GM18909 (cell line): ENCODE measurements around the gene FARS2.
"Not testable (repeated sequence)": the region's sequence is repeated elsewhere in the genome, so short reads cannot be mapped to it uniquely, and the experiment has no call there.

Experiments
- ATAC-seq: cut with Tn5 transposase; IDR thresholded peaks from one replicate; pipeline ENCODE4 v1.9.1; 2021; ENCODE audit warnings: mild to moderate bottlenecking; ENCODE audit not compliant: unreplicated experiment, poor library complexity

FARS2 gene

GRCh38 chr6:5671601-5672559, 410.6 kb downstream of the FARS2 start:
- no peak for ATAC-seq

DNA sequence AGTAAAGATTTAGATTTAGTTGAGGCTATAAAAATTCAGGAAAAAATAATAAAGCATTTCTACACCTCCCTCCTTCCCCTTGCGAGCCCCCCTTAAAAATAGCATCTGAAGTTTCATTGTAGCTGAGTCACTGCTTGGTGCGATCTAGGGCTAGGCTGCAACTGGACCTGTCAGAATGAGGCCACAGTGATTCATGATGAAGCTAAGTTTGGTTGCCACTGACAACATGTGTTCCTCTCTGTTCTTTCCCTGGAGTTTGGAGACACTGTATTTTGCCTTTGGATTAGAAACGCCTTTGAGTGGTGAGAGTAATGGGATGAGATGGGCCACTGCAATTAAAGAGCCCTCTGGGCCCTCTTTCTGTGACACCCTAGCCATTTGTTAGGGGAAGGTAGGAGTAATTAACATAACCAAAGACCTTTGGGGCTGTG, 411.3 kb downstream of the FARS2 start:
- ATAC-seq, result no peak

DNA sequence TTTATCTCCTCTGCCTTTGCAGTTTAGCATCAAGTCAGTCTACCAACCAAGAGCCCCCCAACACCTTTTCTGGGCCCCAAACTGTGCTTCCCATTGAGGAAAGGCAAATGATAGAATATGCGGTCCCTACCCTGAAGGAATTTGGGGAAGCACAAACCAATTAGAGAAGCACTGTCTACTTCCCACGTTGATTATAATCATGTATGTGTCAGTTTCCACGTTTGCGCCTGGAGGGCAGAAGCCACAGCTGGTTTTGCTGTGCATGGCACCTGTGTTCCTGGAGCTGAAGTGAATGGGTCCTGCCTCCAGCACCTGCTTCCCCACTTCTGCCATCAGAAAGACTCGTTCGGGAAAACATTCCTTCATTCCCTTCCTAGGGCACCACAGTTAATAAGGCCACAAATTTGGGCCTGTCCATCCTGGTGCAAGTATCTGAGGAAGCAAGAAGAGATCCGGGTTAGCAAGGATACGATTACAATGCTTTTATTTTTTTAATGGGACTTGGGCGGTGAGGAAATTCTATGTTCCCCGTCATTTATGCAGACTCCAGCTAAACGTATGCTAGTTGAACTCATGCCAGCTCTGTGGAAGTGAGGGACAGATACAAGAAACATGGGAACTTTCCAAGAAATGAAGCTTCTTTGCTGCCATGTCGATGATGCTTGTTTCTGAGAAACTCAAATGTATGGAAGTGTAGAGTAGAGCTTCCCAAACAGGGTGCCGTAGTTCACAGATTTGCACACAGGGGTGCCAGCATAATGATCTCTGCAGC, 411.9 kb downstream of the FARS2 start:
- no peak for ATAC-seq

GRCh38 chr6:5674141-5674540, 412.8 kb downstream of the FARS2 start:
- no peak for ATAC-seq

- ATAC-seq, result no peak
Observed at GRCh38 chr6:5674721-5675120, 413.4 kb downstream of the FARS2 start.

DNA sequence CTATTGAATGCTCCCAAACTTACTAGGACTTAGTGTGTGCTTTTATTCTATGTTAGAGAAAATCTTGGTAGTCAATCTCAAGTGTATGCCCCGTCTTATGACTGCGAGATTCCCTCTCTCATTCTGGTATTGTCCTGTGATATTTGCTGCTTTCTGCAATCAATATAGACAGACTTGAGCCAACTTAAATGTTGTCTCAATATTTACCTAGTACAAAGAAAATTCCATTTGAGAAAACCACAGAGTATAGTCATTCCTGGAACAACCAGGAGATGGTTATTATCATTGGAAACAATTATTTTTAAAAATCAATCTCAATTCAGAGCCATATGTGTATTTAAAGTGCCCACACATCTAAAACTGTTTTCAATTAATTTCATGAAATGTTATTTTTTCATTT, 415.4 kb downstream of the FARS2 start:
- ATAC-seq, result no peak

DNA sequence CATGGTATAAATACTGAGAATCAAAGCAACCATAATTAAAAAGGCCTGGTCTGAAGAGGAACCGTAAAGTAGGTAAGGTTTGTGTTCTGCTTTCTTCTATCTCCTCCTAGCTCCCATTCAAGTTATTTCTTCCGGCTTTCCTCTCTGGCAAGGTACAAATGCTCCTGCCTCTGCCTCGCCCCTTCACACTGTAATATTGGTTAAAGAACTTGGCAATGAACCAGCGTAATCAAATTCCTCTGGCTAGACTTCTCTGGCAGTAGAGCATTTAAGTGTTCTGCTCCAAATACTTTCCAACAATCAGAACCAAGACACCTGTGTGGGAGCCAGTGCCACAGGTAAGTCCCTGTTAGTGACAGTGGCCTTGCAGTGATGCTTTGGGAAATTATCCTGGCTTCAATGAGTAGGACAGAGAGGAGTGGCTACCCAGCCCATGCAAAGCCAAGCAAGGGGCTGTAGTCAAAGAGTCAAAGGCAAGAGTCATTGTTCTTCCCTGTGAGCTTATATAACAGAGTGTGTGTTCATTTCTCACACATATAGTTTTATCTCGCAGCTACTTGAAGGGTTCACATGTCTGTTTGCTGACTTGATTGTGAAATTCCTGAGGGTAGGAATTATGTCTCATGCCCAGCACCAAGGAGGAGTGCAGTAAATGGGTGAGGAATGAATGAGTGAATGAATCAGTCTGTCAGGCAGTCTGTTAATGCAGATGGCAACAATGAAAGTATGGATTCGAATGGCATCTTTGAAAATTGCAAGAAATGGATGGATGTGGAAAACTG, 416.1 kb downstream of the FARS2 start:
- ATAC-seq, result no peak

DNA sequence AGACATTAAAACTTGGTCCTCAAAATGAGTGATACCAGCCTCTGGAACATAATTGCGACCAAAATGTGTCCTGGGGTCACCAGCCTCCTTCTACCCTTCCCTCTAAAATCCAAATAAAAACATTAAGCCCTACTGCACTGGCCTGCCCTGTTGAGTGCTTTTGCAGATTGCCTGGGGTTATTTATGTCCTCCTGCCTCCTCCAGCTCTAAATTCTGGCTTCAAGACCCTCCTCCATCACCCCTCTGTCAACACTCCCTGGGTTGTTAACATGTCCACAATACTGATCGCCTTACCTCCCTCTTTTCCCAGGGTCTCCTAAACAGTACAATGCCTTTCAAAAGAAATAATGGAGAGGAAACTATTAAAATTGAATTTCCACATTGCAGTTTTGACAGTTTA, 418.0 kb downstream of the FARS2 start:
- ATAC-seq, result no peak

GRCh38 chr6:5679691-5680090, 418.4 kb downstream of the FARS2 start:
- ATAC-seq, result peak; percentile 26

- ATAC-seq, result peak; percentile 57
Observed at GRCh38 chr6:5680095-5680494, 418.8 kb downstream of the FARS2 start.

GRCh38 chr6:5681480-5681879, 420.2 kb downstream of the FARS2 start:
- no peak for ATAC-seq

GRCh38 chr6:5682530-5682929, 421.2 kb downstream of the FARS2 start:
- ATAC-seq, result no peak

DNA sequence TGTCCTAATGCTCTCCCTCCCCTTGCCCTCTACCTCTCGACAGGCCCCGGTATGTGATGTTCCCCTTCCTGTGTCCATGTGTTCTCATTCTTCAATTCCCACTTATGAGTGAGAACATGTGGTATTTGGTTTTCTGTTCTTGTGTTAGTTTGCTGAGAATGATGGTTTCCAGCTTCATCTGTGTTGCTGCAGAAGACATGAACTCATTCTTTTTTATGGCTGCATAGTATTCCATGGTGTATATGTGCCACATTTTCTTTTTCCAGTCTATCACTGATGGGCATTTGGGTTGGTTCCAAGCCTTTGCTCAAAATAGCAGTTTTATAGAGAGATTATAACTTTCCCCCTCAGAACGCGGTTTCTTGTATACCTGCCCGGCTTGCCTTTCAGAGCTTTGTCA, 422.4 kb downstream of the FARS2 start:
- not testable (repeated sequence) for ATAC-seq

DNA sequence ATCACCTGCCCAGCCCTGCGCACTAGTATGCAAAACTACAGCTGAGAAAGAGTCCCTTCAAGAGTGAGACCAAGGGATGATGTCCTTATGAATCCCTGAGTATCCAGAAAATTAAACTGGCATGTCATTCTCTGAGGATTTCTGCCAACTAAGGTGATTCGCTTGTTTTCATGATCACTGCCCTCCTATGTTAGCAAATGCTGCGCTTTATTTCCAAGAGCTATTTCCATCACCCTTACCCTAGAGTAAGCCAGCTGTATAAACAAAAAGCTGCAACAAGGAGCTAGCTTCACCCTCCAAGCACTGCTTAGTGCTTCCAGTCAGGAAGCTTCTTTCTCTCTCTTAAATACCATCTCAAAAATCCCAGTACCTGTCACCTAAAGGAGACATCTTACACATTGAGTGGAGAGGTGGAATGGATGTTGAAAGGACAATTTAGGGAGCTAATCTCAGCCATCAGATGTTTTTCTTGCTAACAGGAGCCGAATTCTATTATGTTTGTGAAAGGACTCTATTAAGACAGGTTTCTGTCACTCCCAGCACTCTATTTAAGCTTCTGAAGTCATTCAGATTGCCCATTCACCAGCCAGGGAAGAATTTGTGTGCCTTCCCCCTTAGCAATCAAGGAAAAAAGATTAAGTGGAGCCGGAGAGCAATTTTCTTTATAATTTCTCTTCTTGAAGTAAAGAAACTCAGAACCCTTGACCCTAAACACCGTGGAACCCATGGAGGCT, 423.2 kb downstream of the FARS2 start:
- ATAC-seq, result no peak

DNA sequence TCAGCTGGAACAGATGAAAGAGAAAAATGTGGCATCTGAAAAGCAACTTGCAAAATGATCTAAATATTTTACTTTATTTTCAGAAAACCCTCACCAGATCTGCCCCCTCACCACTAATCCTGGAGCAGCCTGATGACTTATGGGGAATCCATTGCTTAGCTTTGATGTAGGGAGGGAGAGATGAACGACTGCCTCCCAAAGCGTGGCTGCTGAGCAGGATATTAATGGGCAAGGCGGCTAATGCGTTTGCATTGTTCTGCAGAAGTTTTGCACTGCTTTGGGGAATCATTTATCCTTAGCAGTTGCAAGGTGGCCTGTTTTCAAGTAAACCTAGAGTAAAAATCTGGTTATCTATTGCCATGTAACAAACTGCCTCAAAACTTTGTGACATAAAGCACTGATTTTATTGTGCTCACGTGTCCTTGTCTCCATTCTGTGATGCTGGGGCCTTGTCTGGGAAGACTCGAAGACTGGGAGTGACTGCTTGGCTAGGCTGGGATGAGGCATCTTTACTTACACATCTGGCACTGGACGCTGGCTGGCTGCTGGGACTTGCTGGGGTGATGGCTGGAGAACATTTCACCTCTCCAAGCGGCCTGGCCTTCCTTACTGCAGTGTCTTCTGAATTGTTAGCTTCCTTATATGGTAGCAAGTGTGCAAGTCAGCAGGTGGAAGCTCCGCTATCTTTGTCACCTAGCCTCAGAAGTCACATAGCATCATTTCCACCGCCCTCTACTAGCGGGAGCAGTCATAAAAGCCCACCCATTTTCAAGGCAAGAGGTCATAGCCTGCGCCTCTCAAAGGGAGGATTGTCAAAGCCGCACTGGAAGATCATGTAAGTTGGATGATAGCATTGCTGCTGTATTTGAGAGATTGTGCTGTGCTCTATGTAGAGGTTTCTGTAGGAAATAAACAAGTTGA, 432.2 kb downstream of the FARS2 start:
- no peak for ATAC-seq

DNA sequence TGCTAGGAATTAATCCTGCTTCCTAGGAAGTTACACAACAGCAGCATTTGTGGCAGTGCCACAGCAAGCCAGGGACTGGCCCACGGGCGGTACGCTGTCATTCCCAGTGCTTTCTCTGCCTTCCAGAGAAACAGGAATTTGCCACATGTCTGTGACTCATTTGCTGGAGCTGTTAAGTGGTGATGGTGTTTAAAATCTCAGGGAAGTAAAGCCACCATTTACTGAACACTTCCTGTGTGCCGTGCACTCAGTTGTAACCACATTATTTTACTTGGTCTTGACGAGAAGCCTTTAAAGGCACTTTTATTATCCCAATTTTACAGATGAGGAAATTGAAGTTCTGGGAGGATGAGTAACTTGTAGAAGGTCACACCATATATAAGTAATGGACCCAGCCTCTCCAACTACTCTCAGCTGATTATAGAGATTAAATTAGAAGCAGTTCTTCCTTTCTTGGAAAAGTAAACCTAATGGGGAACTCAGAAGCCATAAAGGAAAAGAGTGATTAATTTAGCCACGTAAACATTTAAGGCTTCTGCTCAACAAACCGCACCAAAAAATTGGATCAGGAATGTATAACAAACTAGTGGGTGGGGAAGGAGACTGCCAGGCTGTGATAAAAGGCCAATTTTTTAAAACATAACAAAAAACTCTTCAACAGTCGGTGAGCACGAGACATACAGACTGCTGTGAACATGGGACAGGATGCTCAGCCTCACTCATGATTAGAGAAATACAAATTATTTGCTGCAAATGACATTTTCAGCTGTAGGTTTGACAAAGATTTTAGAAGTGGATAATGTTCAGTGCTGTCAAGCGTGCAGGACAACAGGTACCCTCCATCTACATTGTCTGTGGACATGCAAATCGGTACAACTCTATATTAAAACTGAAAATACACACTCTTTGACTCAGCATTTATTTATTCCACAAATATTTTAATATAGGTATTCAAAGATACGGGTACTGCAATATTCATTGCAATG, 434.2 kb downstream of the FARS2 start:
- ATAC-seq, result no peak

- ATAC-seq, result no peak
Observed at GRCh38 chr6:5697508-5697907, 436.2 kb downstream of the FARS2 start.

GRCh38 chr6:5698318-5698717, 437.0 kb downstream of the FARS2 start:
- ATAC-seq, result no peak
